NCI-H1048 (cell line): ENCODE data around the gene BPIFA3.
"Not testable (repeated sequence)": the region's sequence is repeated elsewhere in the genome, so short reads cannot be mapped to it uniquely, and the experiment has no call there.

Source experiments
- DNase-seq: peaks from one replicate; lab custom pipeline; 2025; lab: John Stamatoyannopoulos, UW

Gene BPIFA3

DNA sequence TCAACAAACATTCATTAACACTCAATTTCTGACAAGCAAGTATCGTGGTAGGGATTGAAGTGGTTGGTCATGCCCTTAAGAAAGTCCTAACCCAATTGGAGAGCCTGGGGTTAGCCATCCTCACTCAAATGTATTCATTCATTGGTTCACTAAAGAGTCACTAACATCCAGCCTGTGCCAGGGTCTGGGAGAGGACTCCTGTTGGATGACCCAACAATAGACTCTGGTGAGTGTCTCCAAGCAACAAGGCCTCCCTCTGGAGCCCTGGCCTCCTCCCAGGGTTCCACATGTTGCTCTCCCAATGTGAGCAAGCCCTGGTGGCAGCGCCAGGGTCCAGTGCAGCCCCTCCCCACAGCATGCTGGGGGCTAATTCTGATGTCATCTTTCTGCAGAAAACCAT is at the start of gene BPIFA3:
TSS of gene BPIFA3 (plus strand) at position 301 of the 400 bp plus-strand sequence. CDS start 185 bp downstream, outside the sequence.
- DNase-seq: no peak

DNA sequence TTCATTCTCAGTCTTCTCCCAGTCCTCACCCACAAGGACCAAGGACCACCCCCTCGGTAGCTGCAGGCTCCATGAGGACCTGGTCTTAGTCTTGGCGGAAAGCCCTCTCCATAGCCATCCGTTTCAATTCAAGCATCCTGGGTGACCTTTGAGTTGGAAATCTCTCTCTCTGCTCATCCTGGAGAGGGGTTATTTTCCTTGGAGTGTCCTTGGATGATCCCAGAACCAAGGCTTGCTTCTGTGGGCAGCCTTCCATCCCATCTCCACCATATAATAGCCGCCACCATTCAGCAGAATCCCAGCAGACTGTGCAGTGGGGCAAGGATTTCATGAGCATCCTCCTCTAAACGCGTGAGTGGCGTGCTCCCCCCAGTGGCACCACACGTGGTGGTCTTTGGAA is 49.3 kb upstream of the BPIFA3 start, which contains the start of gene BPIFA2:
TSS of gene BPIFA2 (plus strand) at position 301 of the 400 bp plus-strand sequence. CDS start 987 bp downstream, outside the sequence.
- no peak for DNase-seq

DNA sequence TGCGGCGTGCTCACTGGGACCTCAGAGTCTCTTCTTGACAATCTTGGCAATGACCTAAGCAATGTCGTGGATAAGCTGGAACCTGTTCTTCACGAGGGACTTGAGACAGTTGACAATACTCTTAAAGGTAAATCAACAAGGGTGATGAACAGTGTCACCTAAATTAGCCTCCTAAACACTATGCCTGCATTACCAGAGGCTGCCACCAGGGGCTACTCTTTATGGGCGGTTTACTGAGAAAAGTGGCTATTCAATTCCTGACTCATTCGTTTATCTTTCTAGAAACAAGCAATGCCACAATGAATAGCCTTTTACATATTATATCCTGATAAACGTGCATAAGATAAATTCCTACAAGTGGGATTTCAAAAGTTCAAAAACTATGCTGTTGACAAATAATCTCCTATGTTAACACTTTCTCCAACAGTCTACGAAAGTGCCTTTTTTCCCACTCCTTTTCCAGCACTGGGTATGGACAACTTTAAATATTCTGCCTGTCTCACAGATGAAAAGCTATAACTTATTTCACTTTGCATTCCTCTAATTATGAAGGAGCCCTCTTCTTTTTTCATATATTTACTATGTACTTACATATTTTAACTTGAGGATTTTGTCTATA is 47.9 kb upstream of the BPIFA3 start:
- DNase-seq: no peak

DNA sequence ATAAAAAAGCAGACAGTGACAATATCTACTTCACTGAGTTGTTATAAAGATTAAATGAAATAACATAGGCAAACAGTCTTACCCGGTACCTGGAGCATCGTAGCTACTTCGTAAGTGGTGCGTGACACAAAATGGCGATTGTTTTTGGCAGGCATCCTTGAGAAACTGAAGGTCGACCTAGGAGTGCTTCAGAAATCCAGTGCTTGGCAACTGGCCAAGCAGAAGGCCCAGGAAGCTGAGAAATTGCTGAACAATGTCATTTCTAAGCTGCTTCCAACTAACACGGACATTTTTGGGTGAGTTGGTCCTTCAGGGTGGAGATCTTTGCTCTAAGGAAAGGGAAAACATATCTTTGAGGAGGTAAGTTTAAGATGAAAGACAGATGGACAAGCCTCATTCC is 44.4 kb upstream of the BPIFA3 start:
- DNase-seq: no peak

DNA sequence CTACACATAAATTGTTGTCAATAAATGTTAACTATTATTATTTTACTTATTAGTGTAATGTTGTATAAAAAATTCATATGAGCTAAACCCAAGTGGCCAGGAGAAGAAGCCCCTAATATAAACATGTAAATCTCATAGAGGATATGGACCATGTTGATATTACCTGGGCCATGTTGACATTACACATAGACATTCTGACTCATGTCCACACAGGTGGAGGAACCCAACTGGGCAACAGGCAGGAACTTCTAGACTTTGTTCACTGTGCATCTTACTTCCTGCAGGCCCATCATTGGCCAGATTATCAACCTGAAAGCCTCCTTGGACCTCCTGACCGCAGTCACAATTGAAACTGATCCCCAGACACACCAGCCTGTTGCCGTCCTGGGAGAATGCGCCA is 42.0 kb upstream of the BPIFA3 start:
- no peak for DNase-seq

DNA sequence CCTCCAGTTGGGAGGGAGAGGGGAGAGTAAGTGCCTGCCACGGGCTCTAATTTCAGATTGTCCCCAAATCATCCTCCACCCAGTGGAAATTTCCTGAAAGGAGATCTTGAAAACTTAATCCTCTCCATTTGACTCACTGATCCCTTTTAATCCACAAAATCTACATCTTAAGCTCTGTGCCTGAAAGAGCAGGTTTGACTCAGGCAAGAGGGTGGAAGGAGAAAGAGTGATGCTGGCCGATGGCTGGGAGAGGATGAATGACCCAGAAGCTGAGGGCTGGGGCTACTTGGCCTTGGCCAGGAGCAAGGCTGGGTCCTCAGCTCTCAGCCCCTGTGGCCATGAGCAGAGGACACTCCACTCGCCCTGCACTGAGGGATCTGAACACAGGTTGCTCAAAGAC is 41.1 kb upstream of the BPIFA3 start:
- DNase-seq: no peak

DNA sequence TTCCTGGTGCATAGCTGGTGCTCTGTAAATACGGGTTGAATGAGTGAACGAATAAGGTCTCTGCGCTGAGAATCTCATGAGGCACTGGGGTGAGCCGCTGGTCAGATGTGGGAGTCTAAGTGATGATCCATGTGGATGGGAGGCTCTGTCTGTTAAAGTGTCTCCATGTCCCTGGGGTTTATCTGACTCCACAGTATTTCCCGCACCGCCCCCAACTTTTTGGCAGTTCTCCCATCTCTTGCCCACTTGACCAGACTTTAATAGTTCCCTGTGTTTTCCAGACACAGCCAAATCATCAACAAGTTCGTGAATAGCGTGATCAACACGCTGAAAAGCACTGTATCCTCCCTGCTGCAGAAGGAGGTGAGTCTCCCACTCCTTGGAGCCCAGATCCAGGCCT is 39.3 kb upstream of the BPIFA3 start:
- DNase-seq: no peak

DNA sequence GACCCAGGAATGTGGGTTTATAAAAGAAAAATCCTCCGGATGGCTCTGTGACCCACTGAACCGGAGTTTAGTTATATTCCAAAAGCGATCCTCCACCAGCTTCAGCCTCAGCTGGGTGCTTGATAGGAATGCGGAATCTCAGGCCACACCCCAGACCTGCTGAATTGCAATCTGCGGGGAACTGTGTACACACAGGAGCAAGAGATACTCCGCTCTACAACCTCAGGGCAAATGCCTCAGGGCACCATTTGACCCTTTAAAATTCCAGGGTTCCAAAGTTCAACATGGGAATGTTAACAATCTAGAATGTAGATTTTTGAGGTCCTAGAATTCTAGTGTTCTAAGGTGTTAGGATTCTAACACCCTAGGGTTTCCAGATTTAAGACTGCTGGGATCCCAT is 38.4 kb upstream of the BPIFA3 start:
- no peak for DNase-seq

DNA sequence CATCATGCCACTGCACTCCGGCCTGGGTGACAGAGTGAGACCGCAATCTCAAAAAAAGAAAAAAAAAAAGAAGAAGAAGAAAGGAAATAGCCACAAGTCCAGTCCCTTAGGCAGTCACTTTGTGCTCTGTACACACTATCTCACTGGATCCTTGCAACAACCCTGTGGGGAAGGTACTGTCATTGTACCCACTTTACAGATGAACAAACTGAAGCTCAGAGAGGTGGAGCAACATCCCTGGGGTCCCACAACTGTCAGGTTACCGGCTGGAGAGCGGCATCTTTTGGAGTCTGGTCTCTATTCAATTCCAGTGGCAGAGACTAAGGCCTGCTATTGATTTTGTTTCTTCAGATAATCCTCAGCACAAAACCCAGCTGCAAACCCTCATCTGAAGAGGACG is 37.0 kb upstream of the BPIFA3 start:
- no peak for DNase-seq

DNA sequence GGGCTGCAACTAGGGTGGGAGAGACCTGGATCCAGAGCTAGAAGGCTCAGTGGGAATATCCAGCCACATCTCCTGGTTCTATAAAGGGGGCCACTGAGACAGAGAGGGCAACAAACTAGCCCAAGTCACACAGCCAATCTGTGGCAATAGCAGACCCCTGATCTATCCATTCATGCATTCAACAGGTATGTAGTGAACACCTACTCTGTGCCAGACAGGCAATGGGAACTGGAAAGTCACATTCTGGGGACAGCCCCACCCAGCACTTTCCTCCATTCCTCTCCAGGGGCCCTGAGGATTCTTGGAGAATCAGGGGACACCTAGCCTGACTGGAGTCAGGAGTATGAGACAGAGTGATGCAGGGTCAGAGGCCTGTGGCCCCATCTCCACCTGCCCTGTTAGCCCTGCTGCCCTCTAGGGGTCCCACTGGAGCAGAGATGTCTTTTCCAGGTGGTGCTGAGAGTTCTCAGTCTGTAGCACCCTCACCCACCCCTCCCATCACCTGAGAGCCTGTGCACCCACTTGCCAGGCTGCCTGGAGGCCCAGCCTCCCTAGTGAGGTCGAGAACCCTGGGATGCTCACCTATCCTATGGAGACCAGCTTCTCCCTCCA is 35.6 kb upstream of the BPIFA3 start:
- DNase-seq: no peak

DNA sequence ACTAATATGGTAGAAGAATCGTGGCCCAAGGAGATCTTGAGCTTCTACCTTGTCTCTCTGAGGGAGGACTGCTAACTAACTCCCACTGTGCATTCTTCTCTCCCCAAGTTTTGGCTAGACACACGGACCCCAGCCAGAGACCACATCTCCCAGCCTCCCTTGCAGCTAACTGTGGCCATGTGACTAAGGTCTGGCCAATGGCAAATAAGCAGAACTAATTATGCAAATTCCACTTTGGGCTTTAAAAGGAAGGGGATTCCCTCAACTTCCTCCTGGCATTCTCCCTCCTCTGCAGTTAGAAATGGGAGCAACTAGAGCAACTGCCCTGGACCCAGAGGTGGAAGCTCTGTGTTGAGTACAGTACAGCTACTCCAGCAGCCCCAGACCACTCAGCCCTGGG is 33.8 kb upstream of the BPIFA3 start:
- no peak for DNase-seq

DNA sequence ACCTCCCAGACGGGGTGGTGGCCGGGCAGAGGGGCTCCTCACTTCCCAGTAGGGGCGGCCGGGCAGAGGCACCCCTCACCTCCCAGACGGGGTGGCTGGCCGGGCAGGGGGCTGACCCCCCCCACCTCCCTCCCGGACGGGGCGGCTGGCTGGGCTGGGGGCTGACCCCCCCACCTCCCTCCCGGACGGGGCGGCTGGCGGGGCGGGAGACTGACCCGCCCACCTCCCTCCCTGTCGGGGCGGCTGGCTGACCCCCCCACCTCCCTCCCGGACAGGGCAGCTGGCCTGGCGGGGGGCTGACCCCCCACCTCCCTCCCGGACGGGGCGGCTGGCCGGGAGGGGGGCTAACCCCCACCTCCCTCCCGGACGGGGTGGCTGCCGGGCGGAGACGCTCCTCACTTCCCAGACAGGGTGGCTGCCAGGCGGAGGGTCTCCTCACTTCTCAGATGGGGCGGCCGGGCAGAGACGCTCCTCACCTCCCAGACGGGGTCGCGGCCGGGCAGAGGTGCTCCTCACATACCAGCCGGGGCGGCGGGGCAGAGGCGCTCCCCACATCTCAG is 32.0 kb upstream of the BPIFA3 start:
- DNase-seq: not testable (repeated sequence)

DNA sequence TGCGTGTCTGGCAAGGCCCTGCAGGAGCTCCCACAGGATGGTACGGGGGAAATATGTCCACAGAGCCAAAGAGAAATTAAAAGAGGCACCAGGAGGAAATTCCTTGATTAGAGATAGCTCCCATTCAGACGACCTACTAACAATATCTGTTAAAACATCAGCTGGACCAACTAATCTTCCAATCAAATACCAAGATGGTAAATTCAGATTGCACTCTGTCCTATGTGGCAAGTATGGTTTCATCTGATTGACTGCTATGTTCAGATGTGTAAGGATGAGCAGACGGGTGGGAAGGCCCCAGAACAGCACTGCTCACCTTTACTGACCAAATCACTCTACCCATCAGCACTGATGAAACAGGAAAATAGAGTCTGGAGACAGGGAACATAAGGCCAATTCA is 29.7 kb upstream of the BPIFA3 start:
- no peak for DNase-seq

DNA sequence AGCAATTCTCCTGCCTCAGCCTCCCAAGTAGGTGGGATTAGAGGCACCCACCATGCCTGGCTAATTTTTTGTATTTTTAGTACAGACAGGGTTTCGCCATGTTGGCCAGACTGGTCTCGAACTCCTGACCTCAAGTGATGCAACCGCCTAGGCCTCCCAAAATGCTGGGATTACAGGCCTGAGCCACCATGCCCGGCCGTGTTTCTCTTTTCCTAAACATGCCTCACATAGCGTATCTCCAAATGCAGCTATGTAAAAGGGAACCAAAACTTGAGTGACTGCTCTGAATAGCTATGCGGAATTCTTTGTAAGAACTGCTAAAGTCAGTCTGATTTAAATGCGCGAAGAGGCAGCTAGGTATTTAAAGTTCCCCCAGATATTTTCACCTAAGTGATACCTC is 28.7 kb upstream of the BPIFA3 start:
- no peak for DNase-seq

DNA sequence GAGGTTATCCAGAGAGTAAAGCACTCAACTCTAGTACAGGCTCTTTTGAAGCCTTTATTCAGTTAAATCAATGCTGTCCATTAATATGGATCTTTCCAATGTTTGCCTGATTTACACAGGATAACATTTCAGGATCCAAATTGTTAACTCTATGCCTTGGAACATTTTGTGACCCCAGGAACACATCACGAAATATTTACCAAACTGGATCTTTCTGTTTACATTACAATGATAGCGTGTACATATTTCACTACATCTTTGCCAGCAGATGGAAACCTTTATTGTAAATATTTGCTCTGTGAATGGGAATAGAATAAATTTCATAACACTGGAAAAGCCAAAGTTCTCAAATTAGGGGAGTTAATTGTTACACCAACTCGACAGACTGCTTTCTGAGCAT is 25.7 kb upstream of the BPIFA3 start:
- no peak for DNase-seq

DNA sequence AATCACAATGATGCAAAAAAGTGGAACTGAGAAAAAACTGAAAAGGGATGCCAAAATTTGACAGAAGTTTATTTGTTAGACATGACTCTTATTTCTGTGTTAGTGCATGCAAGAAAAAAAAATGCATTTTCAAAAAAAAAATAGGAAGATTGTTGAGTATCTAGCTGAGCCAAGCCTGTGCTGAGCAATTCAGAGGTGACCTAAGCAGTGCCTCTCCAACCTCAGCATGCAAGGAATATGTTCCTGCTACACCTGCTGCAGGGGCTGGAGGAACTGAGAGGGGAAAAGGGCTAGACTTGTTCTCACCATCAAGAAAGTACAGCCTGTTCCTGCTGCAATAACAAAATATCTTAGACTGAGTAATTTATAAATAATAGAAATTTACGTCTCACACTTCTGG is 25.2 kb upstream of the BPIFA3 start:
- DNase-seq: no peak

DNA sequence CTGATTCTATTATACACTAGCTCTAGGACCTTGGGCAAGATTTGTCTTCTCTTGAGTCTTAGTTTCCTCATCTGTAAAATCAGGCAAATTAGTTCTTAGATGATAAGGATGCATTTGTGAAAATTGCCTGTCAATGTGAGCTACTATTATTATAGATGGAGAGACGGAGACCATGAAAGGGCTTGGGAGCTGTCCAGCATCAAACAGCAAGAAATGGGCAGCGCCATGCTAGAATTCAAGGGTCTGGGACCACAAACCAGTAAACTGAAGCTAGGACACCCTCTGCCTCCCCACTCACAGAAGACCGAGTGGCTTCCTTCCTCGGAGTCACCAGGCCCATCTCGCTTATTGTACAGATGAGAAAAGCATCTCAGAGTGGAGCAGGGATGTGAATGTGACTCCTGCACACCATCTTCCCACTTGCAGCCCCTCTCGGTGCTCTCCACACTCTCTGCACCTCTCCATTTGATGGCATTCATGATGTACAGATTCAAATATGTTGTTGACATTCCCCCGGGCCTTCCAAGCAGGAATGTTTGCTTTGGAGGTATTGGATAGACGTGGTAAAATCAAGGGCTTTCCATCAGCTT is 24.1 kb upstream of the BPIFA3 start:
- no peak for DNase-seq

DNA sequence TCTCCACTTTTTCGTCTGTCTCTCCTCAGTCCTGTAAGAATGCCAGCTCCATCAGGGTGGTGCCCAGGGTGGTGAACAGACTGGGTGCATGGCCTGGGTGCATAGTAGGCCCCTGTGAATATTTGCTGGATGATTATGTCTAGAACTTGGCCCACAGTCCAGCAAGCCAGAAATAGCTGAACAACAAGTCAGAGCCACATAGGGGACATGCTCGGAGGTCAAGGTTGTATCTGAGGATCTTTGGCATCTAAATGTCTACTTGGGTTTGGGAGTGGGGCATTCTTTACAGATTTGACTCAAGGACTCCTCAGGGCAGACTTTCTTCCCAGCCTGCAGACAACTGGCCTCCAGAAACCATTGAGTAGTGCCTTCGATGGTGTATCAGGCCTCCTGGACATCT is 18.1 kb upstream of the BPIFA3 start:
- no peak for DNase-seq

DNA sequence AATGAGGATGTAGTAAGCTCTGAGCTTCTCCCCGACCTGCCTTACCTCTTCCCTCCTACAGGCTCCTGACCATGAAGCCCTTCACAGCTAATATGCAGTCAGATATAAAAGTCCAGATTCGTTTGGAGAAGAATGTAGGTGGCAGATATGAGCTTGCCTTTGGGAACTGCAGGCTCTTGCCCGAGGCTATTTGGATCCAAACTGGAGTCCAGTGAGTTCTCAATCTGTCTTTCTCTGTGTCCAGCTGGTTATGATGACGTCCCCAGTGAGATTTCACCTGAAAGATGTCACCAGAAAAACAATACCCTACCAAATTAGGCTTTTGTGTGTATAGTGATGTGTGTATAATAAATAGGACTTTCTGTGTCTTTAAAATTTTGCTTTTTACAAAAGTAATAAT is 14.7 kb upstream of the BPIFA3 start:
- DNase-seq: no peak

DNA sequence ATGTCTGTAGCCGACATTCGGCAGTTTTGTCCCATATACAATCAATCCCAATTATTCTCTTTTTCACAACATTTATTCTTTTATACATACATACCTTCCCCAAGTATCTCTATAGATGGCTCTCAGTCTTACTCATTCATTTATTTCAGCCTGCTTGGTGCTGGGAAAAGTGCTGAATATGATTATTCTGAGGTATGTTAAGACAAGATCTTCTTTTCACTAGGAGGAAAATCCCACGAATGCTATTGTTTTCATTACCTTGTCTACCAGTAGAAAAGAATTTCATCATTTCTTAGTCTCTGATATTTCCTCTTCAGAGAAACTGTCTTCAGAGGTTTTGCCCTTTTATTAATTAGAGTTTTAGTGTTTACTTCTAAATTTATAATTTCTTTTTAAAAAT is 13.7 kb upstream of the BPIFA3 start:
- DNase-seq: no peak

DNA sequence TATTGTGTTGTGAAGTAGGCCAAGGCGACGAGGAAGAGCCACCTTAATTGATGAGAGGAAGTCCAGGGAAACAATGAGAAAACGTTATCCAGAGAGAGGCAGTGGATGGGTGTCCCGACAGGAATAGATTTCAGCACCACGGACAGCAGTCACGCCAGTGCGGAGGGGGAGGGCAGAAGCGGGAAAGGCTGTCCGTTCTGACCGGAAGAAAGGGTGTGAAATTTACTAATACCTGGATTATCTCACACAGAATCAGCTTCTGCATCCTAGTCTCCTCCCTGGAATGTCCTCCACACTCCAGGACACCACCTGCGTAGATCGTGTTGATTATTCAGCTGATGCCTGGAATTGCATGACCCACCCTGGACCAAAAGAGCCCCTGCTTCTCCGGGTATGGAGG is 7.4 kb upstream of the BPIFA3 start:
- DNase-seq: peak; percentile 18

DNA sequence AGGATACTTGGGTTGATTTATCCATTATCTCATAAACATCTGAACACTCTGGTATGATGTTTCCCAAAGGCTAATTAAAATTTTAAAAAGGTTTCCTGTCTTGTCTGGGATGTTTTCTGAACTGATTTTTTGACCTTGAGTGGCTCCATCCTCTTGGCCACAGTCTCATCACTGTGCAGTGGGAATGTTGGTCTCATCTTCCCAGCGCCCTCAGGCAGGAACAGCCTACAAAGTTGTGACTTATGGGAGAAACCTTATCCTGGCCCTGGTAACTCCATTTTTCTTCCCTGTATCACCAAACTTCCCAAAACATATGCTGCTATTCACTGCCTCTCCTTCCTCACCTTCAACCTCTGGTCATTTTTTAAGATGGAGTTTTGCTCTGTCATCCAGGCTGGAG is 6.8 kb upstream of the BPIFA3 start:
- DNase-seq: no peak

DNA sequence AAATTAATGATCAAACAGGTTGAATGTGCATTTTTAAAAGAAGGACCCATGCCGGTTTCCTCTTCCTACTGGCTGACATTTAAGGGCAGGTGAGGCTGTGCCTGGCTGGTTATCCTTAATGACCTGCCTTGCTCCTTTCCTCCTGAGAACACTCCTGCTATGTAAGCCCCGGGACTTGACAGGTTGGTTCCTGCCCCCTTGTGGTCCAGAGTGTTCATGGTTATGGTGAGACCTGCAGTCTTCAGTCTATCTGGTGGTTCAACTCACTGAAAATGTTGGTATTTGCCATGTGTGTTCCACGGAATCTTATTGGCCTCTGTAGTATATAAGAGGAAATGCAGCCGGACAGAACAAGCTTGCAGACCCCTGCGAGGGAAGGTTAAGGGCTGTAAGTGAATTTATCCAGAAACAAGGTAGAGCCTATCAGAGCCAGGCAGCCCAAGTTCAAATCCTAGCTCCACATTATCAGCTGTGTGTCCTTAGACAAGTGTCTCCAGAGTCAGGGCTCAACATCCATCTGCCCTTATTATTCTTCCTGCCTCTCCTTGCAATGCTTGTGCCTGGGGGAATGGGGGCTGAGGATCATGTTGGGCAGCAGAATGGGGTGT is 5.2 kb upstream of the BPIFA3 start:
- DNase-seq: no peak
